AG09309 (cell line): ENCODE measurements around the gene NENF.
A peak's percentile ranks its signal among the peaks of the same experiment; 100 is the strongest.

Experiments used
- DNase-seq: peaks from one replicate; pipeline ENCODE4 v3.0.0-alpha.2; 2010; ENCODE audit warnings: low read depth
- H3K4me3 ChIP-seq: 2 replicates; pipeline ENCODE4 v1.5.1; 2011; ENCODE audit warnings: mild to moderate bottlenecking, low read depth, low read length, moderate library complexity; ENCODE audit not compliant: control insufficient read depth
- TF ChIP-seq, protein P1 (sequence below): IDR thresholded peaks from 2 replicates; pipeline ENCODE4 v1.5.1; 2011; ENCODE audit warnings: mild to moderate bottlenecking, low read depth, low read length, inconsistent platforms; ENCODE audit not compliant: insufficient read depth, control insufficient read depth; ENCODE audit errors: missing control alignments

NENF gene

DNA sequence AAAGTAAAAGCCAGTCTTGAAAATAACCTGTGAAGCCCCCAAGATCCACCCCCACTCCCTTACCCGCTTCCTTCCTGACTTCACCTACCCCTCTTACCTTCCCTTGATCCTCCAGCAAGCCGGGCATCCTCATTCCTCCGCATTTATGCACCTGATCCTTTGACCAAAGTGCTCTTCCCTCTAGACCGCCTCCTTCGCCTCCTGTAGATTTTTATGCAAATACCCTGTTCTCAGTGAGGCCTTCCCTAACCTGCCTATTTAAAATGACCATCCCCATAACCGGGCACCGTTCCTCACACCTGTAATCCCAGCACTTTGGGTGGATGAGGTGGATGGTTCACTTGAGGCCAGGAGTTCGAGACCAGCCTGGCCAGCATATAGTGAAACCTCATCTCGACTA, 1.1 kb upstream of the NENF start:
- DNase-seq, result no peak
- no peak overlapping the region for H3K4me3 ChIP-seq
- TF ChIP-seq, protein P1, sequence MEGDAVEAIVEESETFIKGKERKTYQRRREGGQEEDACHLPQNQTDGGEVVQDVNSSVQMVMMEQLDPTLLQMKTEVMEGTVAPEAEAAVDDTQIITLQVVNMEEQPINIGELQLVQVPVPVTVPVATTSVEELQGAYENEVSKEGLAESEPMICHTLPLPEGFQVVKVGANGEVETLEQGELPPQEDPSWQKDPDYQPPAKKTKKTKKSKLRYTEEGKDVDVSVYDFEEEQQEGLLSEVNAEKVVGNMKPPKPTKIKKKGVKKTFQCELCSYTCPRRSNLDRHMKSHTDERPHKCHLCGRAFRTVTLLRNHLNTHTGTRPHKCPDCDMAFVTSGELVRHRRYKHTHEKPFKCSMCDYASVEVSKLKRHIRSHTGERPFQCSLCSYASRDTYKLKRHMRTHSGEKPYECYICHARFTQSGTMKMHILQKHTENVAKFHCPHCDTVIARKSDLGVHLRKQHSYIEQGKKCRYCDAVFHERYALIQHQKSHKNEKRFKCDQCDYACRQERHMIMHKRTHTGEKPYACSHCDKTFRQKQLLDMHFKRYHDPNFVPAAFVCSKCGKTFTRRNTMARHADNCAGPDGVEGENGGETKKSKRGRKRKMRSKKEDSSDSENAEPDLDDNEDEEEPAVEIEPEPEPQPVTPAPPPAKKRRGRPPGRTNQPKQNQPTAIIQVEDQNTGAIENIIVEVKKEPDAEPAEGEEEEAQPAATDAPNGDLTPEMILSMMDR, result no peak

DNA sequence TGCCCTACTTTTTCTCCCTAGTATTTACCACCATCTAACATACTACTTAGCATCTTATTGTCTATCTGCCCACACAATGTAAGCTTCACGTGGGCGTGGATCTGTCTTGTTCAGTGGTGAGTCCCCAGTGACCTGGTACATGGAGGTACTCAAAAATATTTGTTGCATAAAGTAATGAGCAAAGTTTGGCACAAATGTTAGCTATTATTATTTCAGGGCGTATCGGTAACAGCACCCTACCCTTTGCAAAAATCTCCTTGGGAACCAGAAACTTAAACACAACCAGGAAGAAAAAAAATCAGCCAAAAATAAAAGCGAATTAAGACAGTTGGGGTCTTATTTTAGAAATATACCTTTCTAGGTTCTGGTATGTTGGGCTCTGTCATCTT, 454 bp upstream of the NENF start:
- TF ChIP-seq, protein P1, result no peak
- DNase-seq, result no peak
- peak overlapping the region; percentile 41 for H3K4me3 ChIP-seq

DNA sequence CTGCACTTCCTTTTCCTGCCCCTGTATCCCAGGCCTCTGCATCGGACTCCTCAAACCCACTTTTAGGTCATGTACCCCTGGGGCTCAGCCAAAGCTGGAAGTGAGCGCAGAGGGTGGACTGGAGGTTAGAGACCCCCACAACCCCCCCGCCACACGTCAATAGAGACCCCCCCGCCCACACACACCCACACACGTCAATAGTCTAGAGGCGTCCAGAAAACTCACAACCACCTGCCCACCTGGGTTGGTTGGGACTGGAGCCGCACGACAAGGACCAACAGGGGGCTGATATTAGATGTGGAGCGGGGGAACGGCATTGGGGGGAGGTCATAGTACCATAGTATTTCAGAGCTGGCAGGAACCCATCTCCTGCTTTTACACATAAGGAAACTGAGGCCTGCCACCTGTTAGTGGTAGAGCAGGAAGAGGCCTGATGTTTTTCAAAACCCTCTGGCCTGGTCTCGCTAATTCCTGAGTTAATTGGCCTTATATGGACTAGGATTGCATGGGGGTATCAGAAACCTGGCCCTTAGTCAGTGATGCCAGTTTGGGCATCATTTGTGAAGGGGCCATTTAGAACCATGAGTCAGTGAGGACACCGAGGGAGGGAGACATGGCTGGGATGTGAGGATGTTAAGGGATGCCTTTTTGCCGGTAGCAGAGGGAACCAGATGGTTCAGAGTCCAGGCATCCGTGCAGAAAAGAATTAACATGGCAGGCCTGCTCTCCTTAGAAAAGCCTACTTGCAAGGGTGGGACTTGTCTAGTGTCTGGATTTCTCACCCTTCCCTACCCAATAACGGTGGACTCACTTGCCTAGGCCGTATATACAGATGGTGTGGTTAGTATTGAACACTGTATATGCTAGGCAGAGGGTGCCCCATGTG, 1.1 kb downstream of the NENF start:
- TF ChIP-seq, protein P1, result no peak
- DNase-seq, result no peak
- H3K4me3 ChIP-seq, result peak overlapping the region; percentile 79

DNA sequence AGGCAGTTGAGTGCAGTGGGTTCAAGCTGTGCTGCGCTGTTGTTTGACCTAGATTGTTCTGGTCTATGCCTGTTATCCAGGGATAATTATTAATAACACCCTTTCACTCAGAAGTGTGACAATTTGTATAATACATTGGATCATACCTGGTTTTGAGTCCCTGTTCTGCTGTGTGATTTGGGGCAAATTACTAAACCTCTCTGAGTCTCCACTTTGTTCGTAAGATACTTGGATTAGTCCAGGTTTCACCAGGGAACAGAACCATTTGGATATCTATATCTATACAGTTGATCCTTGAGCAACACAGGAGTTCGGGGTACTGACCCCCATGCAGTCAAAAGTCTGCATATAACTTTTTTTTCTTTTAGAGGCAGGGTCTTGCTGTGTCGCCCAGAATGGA, 2.3 kb downstream of the NENF start:
- H3K4me3 ChIP-seq, result no peak overlapping the region
- no peak for DNase-seq
- TF ChIP-seq, protein P1, result no peak

DNA sequence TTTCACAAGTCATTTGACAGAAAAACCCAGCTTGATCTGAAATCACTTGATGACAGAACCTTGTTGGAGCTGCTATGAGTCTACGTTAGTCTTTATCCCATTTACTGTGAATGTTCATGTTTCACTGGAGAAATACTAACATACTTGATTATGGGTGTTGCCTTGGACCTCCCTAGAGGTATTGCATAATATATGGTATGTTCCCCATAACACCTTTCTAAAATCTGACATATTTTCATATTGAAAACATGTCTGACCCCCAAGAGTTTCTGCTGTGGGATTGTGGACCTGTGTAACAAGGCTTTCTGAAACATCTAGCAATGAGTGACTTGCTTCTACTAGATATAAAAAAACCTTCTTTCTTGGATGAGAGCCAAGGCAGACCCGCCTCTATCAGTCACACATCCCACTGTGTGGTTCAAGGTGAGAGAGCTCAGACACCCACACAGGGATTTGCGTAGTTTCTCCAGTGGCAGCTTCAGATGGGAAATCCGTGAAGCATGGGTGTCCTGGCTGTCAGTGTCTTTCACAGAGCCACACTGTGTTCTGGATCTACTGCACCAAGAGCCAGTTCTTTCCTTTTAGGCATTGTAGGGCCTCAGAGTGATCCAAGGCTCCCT, 4.6 kb downstream of the NENF start:
- TF ChIP-seq, protein P1, result no peak
- H3K4me3 ChIP-seq, result no peak overlapping the region
- no peak for DNase-seq

DNA sequence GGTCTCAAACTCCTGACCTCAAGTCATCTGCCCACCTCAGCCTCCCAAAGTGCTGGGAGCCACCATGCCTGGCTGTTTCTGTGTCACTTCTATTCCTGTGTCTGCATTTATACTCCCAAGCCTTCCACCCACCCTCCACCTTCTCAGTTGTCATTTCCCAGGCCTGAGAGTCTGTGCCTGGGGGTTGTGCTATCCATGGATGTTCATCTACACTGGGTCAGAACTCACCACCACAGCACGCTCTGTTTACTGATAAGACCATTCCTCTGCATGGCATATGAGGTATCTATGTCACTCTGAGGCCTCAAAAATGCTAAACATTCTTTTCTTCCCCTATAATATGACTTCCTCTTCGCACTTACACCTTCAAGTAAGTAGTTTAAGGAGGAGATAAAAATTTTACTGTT, 6.1 kb downstream of the NENF start:
- no peak for DNase-seq
- H3K4me3 ChIP-seq, result no peak overlapping the region
- TF ChIP-seq, protein P1, result no peak
